Loucy (cell line): ENCODE results near the gene TRMT44.

Experiments
- H2AFZ ChIP-seq: fragments of 200-600 bp; sonication (generic); 2 replicates; pipeline ENCODE4 v1.6.0; 2016; ENCODE audit warnings: antibody characterized with exemption, mild to moderate bottlenecking, low read length, moderate library complexity
- H3F3A ChIP-seq: fragments of 200-600 bp; 2 replicates; pipeline ENCODE4 v1.6.0; 2016; ENCODE audit warnings: antibody characterized with exemption, low read depth, mild to moderate bottlenecking
- H3K27me3 ChIP-seq: fragments of 200-600 bp; sonication (generic); 2 replicates; pipeline ENCODE4 v1.6.1; 2014; ENCODE audit warnings: low read length, mild to moderate bottlenecking; ENCODE audit not compliant: insufficient read depth, poor library complexity, severe bottlenecking
- H3K36me3 ChIP-seq: fragments of 200-600 bp; sonication (generic); 2 replicates; pipeline ENCODE4 v1.6.1; 2016; ENCODE audit warnings: low read length; ENCODE audit not compliant: insufficient read depth
- H3K4me1 ChIP-seq: fragments of 200-600 bp; sonication (generic); 2 replicates; pipeline ENCODE4 v1.5.1; 2014; ENCODE audit warnings: low read length, mild to moderate bottlenecking; ENCODE audit not compliant: insufficient read depth, poor library complexity, severe bottlenecking
- H3K4me2 ChIP-seq: fragments of 200-600 bp; sonication (generic); 2 replicates; pipeline ENCODE4 v1.6.0; 2014; ENCODE audit warnings: antibody characterized with exemption, low read length, low read depth, mild to moderate bottlenecking; ENCODE audit not compliant: poor library complexity, severe bottlenecking
- H3K4me3 ChIP-seq: fragments of 200-600 bp; sonication (generic); 2 replicates; pipeline ENCODE4 v1.5.1; 2014; ENCODE audit warnings: low read length, mild to moderate bottlenecking, mixed read lengths; ENCODE audit not compliant: poor library complexity, severe bottlenecking
- H3K79me2 ChIP-seq: fragments of 200-600 bp; sonication (generic); 2 replicates; pipeline ENCODE4 v1.6.1; 2014; ENCODE audit warnings: low read length; ENCODE audit not compliant: insufficient read depth
- H3K9ac ChIP-seq: fragments of 200-600 bp; sonication (generic); 2 replicates; pipeline ENCODE4 v1.6.0; 2014; ENCODE audit warnings: mild to moderate bottlenecking, low read depth, low read length, moderate library complexity; ENCODE audit not compliant: poor library complexity, severe bottlenecking
- H3K9me2 ChIP-seq: fragments of 200-600 bp; sonication (generic); replicated peaks from 2 replicates; pipeline ENCODE4 v1.6.1; 2016; ENCODE audit warnings: low read depth, low read length, mixed read lengths
- H3K9me3 ChIP-seq: fragments of 200-600 bp; sonication (generic); 2 replicates; pipeline ENCODE4 v1.6.1; 2014; ENCODE audit warnings: mild to moderate bottlenecking, antibody characterized with exemption, low read length, low read depth; ENCODE audit not compliant: insufficient read depth
- H4K20me1 ChIP-seq: fragments of 200-600 bp; sonication (generic); 2 replicates; pipeline ENCODE4 v1.6.0; 2014; ENCODE audit warnings: antibody characterized with exemption, low read length, mild to moderate bottlenecking; ENCODE audit not compliant: insufficient read depth, poor library complexity, severe bottlenecking
- EZH2phosphoT487 ChIP-seq: fragments of 200-600 bp; IDR thresholded peaks from 2 replicates; pipeline ENCODE4 v1.6.1; 2018; ENCODE audit warnings: antibody characterized with exemption, mild to moderate bottlenecking, moderate library complexity, borderline replicate concordance
- TF ChIP-seq, protein P1 (sequence below): fragments of 200-600 bp; sonication (generic); conservative IDR thresholded peaks from 2 replicates; pipeline ENCODE4 v1.5.1; 2014; ENCODE audit warnings: mild to moderate bottlenecking, antibody characterized with exemption, low read length

Gene TRMT44

DNA sequence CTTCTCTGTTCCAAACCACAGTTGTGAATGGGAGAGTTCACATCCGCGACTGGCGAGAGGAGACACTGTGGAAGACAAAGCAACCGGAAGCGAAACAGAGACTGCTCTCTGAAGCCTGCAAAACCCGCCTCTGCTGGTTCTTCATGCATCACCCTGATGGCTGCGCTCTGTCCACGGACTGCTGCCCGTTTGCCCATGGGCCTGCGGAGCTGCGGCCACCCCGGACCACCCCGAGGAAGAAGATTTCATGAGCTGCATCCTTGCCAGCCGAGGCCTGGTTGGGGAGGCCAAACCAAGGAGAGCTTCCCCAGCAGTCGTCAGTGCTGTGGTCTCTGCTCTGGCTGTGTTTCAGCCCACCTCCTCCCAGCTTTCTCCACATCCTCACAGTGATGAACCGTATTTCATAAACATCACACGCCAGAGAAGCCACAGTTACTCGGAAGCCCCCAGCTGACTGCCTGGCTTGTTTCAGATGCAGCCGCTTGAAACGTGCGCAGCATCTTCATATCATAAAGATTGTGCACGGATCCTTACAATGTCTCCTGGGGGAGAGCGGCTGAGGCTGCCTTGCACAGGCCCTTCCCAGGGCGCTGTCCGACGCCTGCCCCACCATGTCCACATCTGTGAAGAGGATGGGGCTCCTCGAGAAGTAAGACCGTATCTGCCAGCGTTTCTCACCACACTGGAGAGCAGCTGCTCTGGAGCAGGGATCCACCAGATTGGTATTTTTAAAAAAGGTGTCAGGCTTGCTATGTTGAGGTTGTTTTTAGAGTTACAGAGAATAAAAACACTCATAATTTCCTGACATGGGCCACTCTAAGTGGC is 35.4 kb downstream of the TRMT44 start:
- H3K9me2 ChIP-seq: no peaks in the 10 kb centered on the region
- no peaks in the 10 kb centered on the region for H3K79me2 ChIP-seq
- H3K9me3 ChIP-seq: no peaks in the 10 kb centered on the region
- no peaks in the 10 kb centered on the region for H3K4me1 ChIP-seq
- H3K9ac ChIP-seq: no peak overlapping the region
- TF ChIP-seq EZH2phosphoT487: no peak
- TF ChIP-seq, protein P1, sequence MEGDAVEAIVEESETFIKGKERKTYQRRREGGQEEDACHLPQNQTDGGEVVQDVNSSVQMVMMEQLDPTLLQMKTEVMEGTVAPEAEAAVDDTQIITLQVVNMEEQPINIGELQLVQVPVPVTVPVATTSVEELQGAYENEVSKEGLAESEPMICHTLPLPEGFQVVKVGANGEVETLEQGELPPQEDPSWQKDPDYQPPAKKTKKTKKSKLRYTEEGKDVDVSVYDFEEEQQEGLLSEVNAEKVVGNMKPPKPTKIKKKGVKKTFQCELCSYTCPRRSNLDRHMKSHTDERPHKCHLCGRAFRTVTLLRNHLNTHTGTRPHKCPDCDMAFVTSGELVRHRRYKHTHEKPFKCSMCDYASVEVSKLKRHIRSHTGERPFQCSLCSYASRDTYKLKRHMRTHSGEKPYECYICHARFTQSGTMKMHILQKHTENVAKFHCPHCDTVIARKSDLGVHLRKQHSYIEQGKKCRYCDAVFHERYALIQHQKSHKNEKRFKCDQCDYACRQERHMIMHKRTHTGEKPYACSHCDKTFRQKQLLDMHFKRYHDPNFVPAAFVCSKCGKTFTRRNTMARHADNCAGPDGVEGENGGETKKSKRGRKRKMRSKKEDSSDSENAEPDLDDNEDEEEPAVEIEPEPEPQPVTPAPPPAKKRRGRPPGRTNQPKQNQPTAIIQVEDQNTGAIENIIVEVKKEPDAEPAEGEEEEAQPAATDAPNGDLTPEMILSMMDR: no peak
- H3F3A ChIP-seq: no peaks in the 10 kb centered on the region
- H3K27me3 ChIP-seq: no peaks in the 10 kb centered on the region
- H3K4me3 ChIP-seq: no peak overlapping the region
- H4K20me1 ChIP-seq: no peaks in the 10 kb centered on the region
- no peak overlapping the region for H3K4me2 ChIP-seq
- H2AFZ ChIP-seq: no peak overlapping the region
- no peaks in the 10 kb centered on the region for H3K36me3 ChIP-seq

DNA sequence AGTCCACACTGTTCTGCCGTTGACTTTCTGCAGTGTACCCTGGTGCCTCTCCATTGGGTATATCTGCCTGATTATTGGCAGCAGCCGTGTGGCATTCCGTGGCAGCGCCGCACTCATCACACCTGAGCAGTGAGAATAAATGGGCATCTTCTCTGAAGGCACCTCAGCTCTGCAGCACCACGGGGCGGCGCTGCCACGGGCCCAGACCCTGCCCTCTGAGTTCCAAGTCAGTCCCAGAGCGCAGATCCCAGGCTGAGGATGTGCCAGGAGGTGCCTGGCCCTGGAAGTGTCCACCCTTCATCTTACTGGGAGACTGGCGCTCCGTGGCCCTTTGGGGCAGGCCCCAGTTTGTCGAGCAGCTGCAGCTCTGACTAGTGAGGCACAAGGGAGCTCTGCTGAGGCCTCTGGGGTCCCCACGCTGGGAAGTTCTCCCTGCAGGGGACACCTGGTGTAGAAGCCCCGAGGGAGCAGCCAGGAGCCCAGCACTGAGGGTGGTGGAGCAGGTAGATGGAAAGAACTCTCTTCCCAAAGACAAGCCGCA is 36.6 kb downstream of the TRMT44 start:
- no peaks in the 10 kb centered on the region for H3F3A ChIP-seq
- no peaks in the 10 kb centered on the region for H3K9me3 ChIP-seq
- no peaks in the 10 kb centered on the region for H3K4me1 ChIP-seq
- no peaks in the 10 kb centered on the region for H3K36me3 ChIP-seq
- H4K20me1 ChIP-seq: no peaks in the 10 kb centered on the region
- no peak for TF ChIP-seq EZH2phosphoT487
- TF ChIP-seq, protein P1: no peak
- no peak overlapping the region for H3K9ac ChIP-seq
- H3K4me2 ChIP-seq: no peak overlapping the region
- no peak overlapping the region for H3K4me3 ChIP-seq
- no peaks in the 10 kb centered on the region for H3K79me2 ChIP-seq
- H3K9me2 ChIP-seq: no peaks in the 10 kb centered on the region
- no peak overlapping the region for H2AFZ ChIP-seq
- H3K27me3 ChIP-seq: no peaks in the 10 kb centered on the region

DNA sequence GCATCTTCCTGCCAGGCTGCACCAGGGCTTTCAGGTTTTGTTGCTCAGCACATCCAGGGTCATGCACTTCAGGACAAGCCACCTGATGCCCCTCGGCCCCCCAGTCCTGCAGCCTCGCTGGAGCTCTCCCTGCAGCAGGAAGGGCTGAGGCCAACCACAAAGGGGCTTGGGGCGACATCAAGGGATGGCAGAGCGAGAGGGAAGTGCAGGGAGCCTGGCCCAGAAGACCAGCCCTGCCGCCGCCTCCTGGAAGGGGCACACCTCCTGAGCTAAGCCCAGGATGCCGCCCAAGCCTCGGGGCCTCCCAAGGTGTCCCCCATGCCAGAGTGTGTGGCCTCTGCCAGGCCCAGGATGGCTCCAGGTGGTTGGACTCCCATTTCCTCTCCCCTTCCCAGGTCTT is 37.1 kb downstream of the TRMT44 start:
- no peak overlapping the region for H3K4me2 ChIP-seq

More for the DNA sequence above, 37.1 kb downstream of the TRMT44 start:
- Histone ChIP-seq H2AFZ (no peak overlapping the region), H3K79me2 (no peaks in the 10 kb centered on the region), H3K4me3 (no peak overlapping the region), H3K27me3 (no peaks in the 10 kb centered on the region), H3K36me3 (no peaks in the 10 kb centered on the region), H4K20me1 (no peaks in the 10 kb centered on the region), H3K9me3 (no peaks in the 10 kb centered on the region), H3K9me2 (no peaks in the 10 kb centered on the region), H3F3A (no peaks in the 10 kb centered on the region), H3K4me1 (no peaks in the 10 kb centered on the region), H3K9ac (no peak overlapping the region)
- TF ChIP-seq, protein P1: no peak
- TF ChIP-seq EZH2phosphoT487: no peak
